Lower lobe of right lung (tissue), 2 donors: ENCODE measurements around the gene HDHD2. TPM values are rescaled to one million over a fixed set of nuclear protein-coding genes. Genes with fewer than 3 reads are reported as not detected.
"Not testable (repeated sequence)": the region's sequence is repeated elsewhere in the genome, so short reads cannot be mapped to it uniquely, and the experiment has no call there.

Source experiments
- ATAC-seq, 2 donors: fragments of 200-7000 bp; cut with Tn5 transposase; one replicate each; pipeline ENCODE4 v1.9.1; 2020 to 2022; ENCODE audit warnings: mild to moderate bottlenecking in 2 of 2, moderate library complexity in 2 of 2
- DNase-seq: peaks from one replicate; pipeline ENCODE4 v3.0.0-alpha.2; 2020
- H3K27ac ChIP-seq: fragments of 200-600 bp; one replicate; pipeline ENCODE4 v1.8.0; 2022
- H3K27me3 ChIP-seq: fragments of 200-600 bp; one replicate; pipeline ENCODE4 v1.8.0; 2022; ENCODE audit warnings: low read depth
- H3K36me3 ChIP-seq: fragments of 200-600 bp; one replicate; pipeline ENCODE4 v1.8.0; 2022; ENCODE audit warnings: mild to moderate bottlenecking
- H3K4me1 ChIP-seq: fragments of 200-600 bp; one replicate; pipeline ENCODE4 v1.8.0; 2022
- H3K4me3 ChIP-seq: fragments of 200-600 bp; one replicate; pipeline ENCODE4 v1.8.0; 2022; ENCODE audit warnings: mild to moderate bottlenecking
- H3K9me3 ChIP-seq: fragments of 200-600 bp; one replicate; pipeline ENCODE4 v1.8.0; 2022
- intact Hi-C: fragments of 100-400 bp; cut with DNase I; formaldehyde crosslinking; loops from one replicate; pipeline ENCODE4 v1.11.0; 2022
- long read RNA-seq: library from polyadenylated mRNA; unstranded; transcript quantifications from one replicate; pipeline ENCODE4 v2.0.0, GENCODE V29; 2021
- total RNA-seq: library from RNA; stranded (reverse); fragmentation: NEBNext Ultra II Directional; extraction: Animal tissue kit (Norgen Biotek cat#: 25700); gene quantifications from one replicate; pipeline ENCODE4 v1.2.1, GENCODE V29; 2021
- TF ChIP-seq, protein P1 (sequence below): fragments of 200-600 bp; IDR thresholded peaks from one replicate; pipeline ENCODE4 v1.8.0; 2022; ENCODE audit warnings: antibody characterized with exemption, mild to moderate bottlenecking
- donor health status: DM: no; HTN: yes; CAD: no; lungs with severe emphysema.

Gene HDHD2, protein sequence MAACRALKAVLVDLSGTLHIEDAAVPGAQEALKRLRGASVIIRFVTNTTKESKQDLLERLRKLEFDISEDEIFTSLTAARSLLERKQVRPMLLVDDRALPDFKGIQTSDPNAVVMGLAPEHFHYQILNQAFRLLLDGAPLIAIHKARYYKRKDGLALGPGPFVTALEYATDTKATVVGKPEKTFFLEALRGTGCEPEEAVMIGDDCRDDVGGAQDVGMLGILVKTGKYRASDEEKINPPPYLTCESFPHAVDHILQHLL
- 37.7 TPM for total RNA-seq
- long read RNA-seq, transcript HDHD2-201 (7 exons, 2,212 nt), result major isoform, 62 of 84 reads
- long read RNA-seq, transcript HDHD2-205 (7 exons, 2,224 nt), result minor isoform, 14 of 84 reads
- long read RNA-seq, partial matches to known transcripts, result 1 of 84 reads
- long read RNA-seq, other reads (novel, unspliced or antisense), result 6 of 84 reads

DNA sequence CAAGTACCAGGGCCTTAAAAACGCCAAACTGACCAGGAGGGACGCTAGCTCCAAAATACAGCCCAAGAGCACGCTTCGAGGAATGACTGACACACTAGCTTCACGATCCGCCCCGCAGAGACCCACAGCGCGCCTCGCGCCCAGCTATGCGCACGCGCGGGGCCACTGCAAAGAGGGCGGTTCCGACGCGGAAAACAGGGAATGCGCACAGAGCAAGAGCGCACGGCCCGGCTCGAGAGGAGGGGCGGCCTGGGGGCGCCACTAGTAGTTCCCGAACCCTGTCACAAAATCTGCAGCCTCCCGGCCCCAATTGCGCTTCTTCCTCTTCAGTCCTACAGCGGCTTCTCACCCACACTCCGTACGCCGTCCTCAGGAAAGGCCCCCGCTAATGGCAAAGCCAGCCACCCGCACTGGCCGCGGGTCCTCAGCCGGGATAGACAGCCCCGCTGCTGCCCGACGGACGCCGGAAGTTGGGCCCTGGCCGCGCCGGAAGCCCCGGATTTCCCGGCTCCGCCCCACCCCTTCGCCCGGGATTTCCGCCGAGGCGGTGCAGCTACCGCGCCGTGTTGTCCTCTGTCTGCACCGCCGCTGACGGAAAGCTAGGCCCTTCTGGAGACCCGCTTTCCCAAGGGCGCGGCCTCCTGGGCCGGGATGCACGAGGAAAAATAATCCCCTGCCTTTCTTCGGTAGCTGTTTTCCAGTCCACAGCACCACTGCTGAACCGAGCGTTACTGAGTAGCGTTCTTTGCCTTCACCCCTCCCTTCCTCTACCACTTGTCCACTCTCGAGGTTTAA is at the start of gene HDHD2:
Gene HDHD2, minus strand, starts transcription at position 472 of the 795 bp plus-strand sequence. CDS start 14,061 bp downstream, outside the sequence.
- TF ChIP-seq, protein P1, sequence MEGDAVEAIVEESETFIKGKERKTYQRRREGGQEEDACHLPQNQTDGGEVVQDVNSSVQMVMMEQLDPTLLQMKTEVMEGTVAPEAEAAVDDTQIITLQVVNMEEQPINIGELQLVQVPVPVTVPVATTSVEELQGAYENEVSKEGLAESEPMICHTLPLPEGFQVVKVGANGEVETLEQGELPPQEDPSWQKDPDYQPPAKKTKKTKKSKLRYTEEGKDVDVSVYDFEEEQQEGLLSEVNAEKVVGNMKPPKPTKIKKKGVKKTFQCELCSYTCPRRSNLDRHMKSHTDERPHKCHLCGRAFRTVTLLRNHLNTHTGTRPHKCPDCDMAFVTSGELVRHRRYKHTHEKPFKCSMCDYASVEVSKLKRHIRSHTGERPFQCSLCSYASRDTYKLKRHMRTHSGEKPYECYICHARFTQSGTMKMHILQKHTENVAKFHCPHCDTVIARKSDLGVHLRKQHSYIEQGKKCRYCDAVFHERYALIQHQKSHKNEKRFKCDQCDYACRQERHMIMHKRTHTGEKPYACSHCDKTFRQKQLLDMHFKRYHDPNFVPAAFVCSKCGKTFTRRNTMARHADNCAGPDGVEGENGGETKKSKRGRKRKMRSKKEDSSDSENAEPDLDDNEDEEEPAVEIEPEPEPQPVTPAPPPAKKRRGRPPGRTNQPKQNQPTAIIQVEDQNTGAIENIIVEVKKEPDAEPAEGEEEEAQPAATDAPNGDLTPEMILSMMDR, result no peak
- peaks cover 32% of the 10 kb centered on the region for H3K4me1 ChIP-seq
- H3K27me3 ChIP-seq, result no peaks in the 10 kb centered on the region
- DNase-seq, result peak; percentile 88
- H3K36me3 ChIP-seq, result peaks cover 22% of the 10 kb centered on the region
- no peaks in the 10 kb centered on the region for H3K9me3 ChIP-seq
- ATAC-seq, result peak; percentile 97 to 99
- peak within 1 kb of the TSS; percentile 74 for H3K4me3 ChIP-seq
- H3K27ac ChIP-seq, result peak within 1 kb of the TSS; percentile 89
- intact Hi-C loops, result no loop called here

DNA sequence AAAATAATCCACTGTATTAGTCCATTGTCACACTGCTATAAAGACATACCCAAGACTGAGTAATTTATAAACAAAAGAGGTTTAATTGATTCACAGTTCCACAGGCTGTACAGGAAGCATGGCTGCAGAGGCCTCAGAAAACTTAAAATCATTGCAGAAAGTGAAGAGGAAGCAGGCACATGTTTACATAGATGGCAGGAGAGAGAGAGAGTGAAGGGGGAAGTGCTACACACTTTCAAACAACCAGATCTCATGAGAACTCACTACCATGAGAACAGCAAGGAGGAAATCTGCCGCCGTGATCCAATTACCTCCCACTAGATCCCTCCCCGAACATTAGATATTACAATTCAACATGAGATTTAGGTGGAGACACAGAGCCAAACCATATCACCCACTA is 45.7 kb upstream of the HDHD2 start:
- DNase-seq, ATAC-seq, intact Hi-C loops, H3K4me1 ChIP-seq, H3K4me3 ChIP-seq, H3K9me3 ChIP-seq, H3K27me3 ChIP-seq, H3K36me3 ChIP-seq, H3K27ac ChIP-seq: not testable (repeated sequence)

DNA sequence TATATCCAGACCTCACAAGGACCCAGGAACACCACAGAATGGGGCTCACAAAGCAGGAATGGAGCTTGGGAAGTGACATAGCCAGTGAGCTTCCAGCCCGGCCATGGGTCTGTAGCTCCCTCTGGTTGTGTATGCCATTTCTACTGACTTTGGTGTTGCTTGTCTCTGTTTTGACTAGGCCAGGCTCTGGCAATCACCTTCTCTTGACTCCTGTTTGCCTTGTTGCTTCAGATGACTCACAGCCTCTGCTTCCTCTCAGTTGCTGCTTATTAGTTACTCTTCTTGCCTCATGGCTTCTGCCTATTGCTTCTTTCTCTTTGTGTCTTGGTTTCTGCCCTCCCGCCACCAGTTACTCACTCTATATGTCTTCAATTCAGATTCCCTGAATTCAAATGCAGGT is 41.7 kb upstream of the HDHD2 start:
- Histone ChIP-seq H3K27me3 (no peaks in the 10 kb centered on the region), H3K27ac (no peak overlapping the region), H3K9me3 (no peaks in the 10 kb centered on the region), H3K4me1 (no peaks in the 10 kb centered on the region), H3K36me3 (no peaks in the 10 kb centered on the region), H3K4me3 (no peak overlapping the region)
- TF ChIP-seq, protein P1, result no peak
- intact Hi-C loops, result no loop called here
- no peak for ATAC-seq
- no peak for DNase-seq

DNA sequence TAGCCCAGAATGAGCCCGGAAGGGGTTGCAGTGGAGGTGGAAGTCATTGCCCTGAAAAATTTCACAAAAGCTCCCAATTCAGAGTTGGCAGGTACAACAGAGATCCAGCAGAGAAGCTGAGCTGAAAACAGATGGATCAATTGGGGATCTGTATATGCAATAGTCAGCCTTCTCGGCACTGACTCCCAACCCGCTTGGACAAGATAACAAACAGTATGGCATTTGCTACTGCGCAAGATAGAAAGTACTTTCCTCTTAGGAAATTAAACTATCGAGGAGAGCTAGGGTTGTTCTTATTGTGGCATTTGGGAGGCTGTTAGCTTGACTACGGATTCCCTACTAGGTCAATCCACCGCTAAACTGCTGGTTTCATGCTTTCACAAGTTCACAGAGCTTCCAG is 37.4 kb upstream of the HDHD2 start:
- Histone ChIP-seq H3K36me3 (no peaks in the 10 kb centered on the region), H3K4me3 (no peak overlapping the region), H3K4me1 (no peaks in the 10 kb centered on the region), H3K27me3 (no peaks in the 10 kb centered on the region), H3K27ac (no peak overlapping the region), H3K9me3 (no peaks in the 10 kb centered on the region)
- DNase-seq (no peak), ATAC-seq (no peak)
- intact Hi-C loops, result no loop called here
- TF ChIP-seq, protein P1, result no peak

DNA sequence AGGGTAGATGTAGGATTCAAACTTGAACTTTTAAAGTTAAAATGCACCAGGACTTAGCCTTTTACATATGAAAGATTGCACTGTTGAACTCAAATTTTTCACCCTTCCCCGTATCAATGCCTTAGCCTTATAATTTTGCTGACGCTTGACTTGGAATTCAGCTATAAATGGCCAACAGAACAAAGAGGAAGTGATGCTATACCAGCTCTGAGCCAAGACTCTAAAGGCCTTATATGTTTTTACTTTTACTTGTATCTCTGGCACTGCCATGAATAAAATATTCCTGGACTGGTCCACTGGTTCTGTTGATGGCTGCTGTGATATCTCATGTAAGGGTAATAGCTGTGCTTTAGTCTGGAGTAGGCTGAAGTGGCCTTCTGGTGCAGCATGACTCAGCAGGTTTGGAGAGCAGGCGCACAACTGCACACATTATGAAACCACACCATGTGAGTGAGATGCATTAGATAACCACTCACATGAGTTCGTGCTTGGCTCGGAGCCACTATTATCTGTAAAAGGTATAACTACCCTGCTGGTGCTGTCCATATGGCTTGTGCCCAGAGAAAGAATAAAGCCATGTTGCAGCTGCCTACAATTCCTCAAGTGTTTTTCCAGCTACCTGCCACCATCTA is 34.2 kb upstream of the HDHD2 start:
- ATAC-seq (peak; percentile 91 to 96), DNase-seq (peak; percentile 55)
- H3K27ac ChIP-seq, result no peak overlapping the region
- no peaks in the 10 kb centered on the region for H3K4me1 ChIP-seq
- no peaks in the 10 kb centered on the region for H3K27me3 ChIP-seq
- no peak overlapping the region for H3K4me3 ChIP-seq
- no peaks in the 10 kb centered on the region for H3K9me3 ChIP-seq
- no peaks in the 10 kb centered on the region for H3K36me3 ChIP-seq
- intact Hi-C loops, result no loop called here
- TF ChIP-seq, protein P1, result no peak

DNA sequence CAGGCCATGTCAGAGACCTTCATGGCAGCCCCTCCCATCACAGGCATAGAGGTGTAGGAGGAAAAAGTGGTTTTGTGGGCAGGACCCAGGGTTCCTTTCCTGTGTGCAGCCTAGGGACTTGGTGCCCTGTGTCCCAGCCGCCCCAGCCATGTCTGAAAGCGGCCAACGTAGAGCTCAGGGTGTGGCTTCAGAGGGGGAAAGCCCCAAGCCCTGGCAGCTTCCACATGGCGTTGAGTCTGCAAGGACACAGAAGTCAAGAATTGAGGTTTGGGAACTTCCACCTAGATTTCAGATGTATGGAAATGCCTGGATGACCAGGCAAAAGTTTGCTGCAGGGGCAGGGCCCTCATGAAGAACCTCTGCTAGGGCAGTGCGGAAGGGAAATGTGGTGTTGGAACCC is 31.9 kb upstream of the HDHD2 start:
- intact Hi-C loops, H3K27ac ChIP-seq, H3K27me3 ChIP-seq, H3K36me3 ChIP-seq, DNase-seq, H3K9me3 ChIP-seq, ATAC-seq, H3K4me3 ChIP-seq, H3K4me1 ChIP-seq: not testable (repeated sequence)
